ENCODE measurements around the gene PLXDC2.

PLXDC2 gene

GRCh38 chr10:19857876-19858275, 41.6 kb downstream of the PLXDC2 start:
- no peak for DNase-seq (ENCODE audit: low read depth in 2 of 2)

- no peak for DNase-seq (ENCODE audit: low read depth in 2 of 2)
Observed at GRCh38 chr10:19860107-19860506, 43.9 kb downstream of the PLXDC2 start.

- DNase-seq (ENCODE audit: low read depth in 2 of 2) = no peak
Observed at GRCh38 chr10:19862811-19863515, 46.7 kb downstream of the PLXDC2 start.

GRCh38 chr10:19865676-19866075, 49.4 kb downstream of the PLXDC2 start:
- DNase-seq (ENCODE audit: low read depth in 2 of 2) = no peak

GRCh38 chr10:19869370-19869769, 53.1 kb downstream of the PLXDC2 start:
- no peak for DNase-seq (ENCODE audit: low read depth in 2 of 2)

- DNase-seq (ENCODE audit: low read depth in 2 of 2) = no peak
Observed at GRCh38 chr10:19872504-19873271, 56.5 kb downstream of the PLXDC2 start.

GRCh38 chr10:19874190-19874589, 58.0 kb downstream of the PLXDC2 start:
- DNase-seq (ENCODE audit: low read depth in 2 of 2) = no peak

- DNase-seq (ENCODE audit: low read depth in 2 of 2) = no peak
Observed at GRCh38 chr10:19874791-19875190, 58.6 kb downstream of the PLXDC2 start.

GRCh38 chr10:19876570-19876969, 60.3 kb downstream of the PLXDC2 start:
- DNase-seq (ENCODE audit: low read depth in 2 of 2) = no peak

- no peak for DNase-seq (ENCODE audit: low read depth in 2 of 2)
Observed at GRCh38 chr10:19877466-19878255, 61.4 kb downstream of the PLXDC2 start.

- no peak for DNase-seq (ENCODE audit: low read depth in 2 of 2)
Observed at GRCh38 chr10:19882621-19883020, 66.4 kb downstream of the PLXDC2 start.

GRCh38 chr10:19888061-19888660, 71.9 kb downstream of the PLXDC2 start:
- DNase-seq (ENCODE audit: low read depth in 2 of 2) = no peak

- no peak for DNase-seq (ENCODE audit: low read depth in 2 of 2)
Observed at GRCh38 chr10:19889256-19889655, 73.0 kb downstream of the PLXDC2 start.

GRCh38 chr10:19891429-19891828, 75.2 kb downstream of the PLXDC2 start:
- no peak for DNase-seq (ENCODE audit: low read depth in 2 of 2)

GRCh38 chr10:19892270-19892669, 76.0 kb downstream of the PLXDC2 start:
- DNase-seq (ENCODE audit: low read depth in 2 of 2) = no peak

- DNase-seq (ENCODE audit: low read depth in 2 of 2) = no peak
Observed at GRCh38 chr10:19892677-19893076, 76.4 kb downstream of the PLXDC2 start.

GRCh38 chr10:19895500-19895899, 79.3 kb downstream of the PLXDC2 start:
- DNase-seq (ENCODE audit: low read depth in 2 of 2) = no peak

GRCh38 chr10:19902456-19902855, 86.2 kb downstream of the PLXDC2 start:
- DNase-seq (ENCODE audit: low read depth in 2 of 2) = no peak

GRCh38 chr10:19904202-19904661, 88.0 kb downstream of the PLXDC2 start:
- DNase-seq (ENCODE audit: low read depth in 2 of 2) = peak; percentile 29 to 32

GRCh38 chr10:19906108-19906791, 90.0 kb downstream of the PLXDC2 start:
- no peak for DNase-seq (ENCODE audit: low read depth in 2 of 2)

- no peak for DNase-seq (ENCODE audit: low read depth in 2 of 2)
Observed at GRCh38 chr10:19908991-19909696, 92.9 kb downstream of the PLXDC2 start.

Data from fibroblast of skin of left biceps (primary cell).